Measurements from ENCODE around the gene LASP1. TPM values are rescaled to one million over a fixed set of nuclear protein-coding genes. Genes with fewer than 3 reads are reported as not detected.

The LASP1 gene
- total RNA-seq, 2 donors from 2014 or later: 87.2 to 219 TPM

DNA sequence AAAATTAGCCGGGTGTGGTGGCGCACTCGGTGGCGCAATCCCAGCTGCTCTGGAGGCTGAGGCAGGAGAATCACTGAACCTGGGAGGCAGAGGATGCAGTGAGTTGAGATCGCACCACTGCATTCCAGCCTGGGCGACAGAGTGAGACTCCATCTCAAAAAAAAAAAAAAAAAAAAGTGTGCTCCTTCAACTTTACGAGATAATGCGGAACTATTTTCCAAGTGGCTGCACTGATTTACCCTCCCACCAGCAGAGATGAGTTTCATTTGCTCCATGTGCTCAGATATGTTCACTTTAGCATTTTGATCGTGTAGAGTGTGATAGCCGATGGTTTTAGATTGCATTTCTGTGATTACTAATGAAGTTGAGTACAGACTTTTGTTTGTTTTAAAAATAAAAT lies 35.5 kb downstream of the LASP1 start:
- Histone ChIP-seq H3K9me3 (no peaks in the 10 kb centered on the region), H3K36me3 (peaks cover 13% of the 10 kb centered on the region), H3K27me3 (replicated peaks; ENCODE audit: insufficient read depth) (no peaks in the 10 kb centered on the region), H3K4me3 (no peak overlapping the region), H3K27ac (no peak overlapping the region), H3K4me1 (ENCODE audit: control insufficient read depth in 1 of 2, low read depth in 2 of 2) (peaks cover 29 to 57% of the 10 kb centered on the region in 2 donors)
- ATAC-seq (ENCODE audit: insufficient number of reproducible peaks, low FRiP score, low read depth) (no peak), DNase-seq (ENCODE audit: low spot score) (no peak)
- TF ChIP-seq, protein P1, sequence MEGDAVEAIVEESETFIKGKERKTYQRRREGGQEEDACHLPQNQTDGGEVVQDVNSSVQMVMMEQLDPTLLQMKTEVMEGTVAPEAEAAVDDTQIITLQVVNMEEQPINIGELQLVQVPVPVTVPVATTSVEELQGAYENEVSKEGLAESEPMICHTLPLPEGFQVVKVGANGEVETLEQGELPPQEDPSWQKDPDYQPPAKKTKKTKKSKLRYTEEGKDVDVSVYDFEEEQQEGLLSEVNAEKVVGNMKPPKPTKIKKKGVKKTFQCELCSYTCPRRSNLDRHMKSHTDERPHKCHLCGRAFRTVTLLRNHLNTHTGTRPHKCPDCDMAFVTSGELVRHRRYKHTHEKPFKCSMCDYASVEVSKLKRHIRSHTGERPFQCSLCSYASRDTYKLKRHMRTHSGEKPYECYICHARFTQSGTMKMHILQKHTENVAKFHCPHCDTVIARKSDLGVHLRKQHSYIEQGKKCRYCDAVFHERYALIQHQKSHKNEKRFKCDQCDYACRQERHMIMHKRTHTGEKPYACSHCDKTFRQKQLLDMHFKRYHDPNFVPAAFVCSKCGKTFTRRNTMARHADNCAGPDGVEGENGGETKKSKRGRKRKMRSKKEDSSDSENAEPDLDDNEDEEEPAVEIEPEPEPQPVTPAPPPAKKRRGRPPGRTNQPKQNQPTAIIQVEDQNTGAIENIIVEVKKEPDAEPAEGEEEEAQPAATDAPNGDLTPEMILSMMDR (IDR thresholded peaks at IDR 0.05): no peak

DNA sequence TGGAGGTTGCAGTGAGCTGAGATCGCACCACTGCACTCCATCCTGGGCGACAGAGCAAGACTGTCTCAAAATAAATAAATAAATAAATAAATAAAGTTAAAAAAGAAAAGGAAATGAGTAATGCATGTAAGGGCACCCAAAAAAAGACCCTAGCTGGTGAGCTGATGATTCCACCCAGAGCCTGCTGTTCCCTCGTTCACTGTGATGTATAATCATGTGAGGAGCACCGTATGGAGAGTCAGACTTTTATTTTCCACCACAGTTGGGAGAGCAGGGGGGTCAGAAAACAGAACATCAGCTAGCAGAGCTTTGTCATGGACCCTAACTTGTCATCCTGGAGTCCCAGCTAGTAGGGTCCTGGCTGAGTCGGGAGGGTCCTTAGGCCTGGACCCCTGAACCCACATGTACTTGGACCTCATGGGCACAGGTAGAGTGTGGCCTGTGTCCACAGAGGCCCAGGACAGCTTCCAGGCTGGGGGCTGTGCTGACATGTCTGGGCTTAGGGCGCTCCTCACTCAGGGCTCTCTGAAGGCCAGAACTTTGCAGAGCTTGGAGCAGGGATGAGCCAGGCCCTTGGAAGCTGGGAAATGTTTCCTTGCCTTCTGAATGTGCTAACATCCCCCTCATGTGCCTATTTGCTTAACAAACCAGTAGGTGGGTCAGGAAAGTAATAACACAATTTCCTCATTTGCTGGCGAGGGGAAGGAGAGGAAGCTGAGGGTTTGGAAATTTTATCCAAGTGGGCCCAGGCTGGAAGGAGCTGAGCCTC lies 36.8 kb downstream of the LASP1 start:
- Histone ChIP-seq H3K27ac (peak overlapping the region; percentile 34 to 50), H3K36me3 (peaks cover 13% of the 10 kb centered on the region), H3K4me1 (ENCODE audit: control insufficient read depth in 1 of 2, low read depth in 2 of 2) (peaks cover 18 to 52% of the 10 kb centered on the region in 2 donors), H3K9me3 (no peaks in the 10 kb centered on the region), H3K27me3 (replicated peaks; ENCODE audit: insufficient read depth) (no peaks in the 10 kb centered on the region), H3K4me3 (no peak overlapping the region)
- DNase-seq (ENCODE audit: low spot score) (no peak), ATAC-seq (ENCODE audit: insufficient number of reproducible peaks, low FRiP score, low read depth) (peak; percentile 22)
- TF ChIP-seq, protein P1 (IDR thresholded peaks at IDR 0.05): no peak

DNA sequence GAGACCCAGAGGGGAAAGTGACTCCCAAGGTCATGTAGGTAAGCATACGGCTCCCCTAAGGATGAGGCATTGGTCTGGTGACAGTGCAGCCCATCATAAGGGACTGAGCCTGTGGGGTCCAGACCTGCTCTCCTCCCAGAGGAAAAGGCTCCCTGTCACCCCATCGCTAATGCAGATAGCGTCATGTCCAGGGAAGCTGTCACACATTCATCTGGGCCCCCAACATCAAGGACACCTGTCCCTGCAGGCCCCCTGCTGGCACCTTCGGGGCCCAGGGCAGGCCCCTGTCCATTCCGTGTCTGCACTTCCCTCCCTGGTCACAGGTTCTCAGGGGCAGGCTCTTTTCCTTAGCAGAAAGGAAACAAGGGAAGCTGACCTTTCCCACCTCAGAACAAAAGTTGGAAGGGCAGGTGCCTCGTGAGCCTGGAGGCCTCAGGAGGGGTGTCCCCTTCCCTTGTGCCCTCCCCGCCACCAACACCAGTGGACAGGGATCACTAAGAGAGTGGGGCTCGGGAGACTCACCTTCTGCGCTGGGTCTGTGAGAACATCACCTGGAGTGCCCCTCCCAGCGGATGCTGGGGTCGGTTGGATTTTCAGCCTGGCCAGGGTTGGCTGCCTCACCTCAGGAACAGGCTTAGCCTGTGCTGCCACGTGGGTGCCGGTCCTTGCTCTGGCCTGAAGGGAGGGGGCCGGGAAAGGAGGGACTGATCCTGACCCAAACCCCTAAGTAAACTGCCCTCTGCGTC lies 38.2 kb downstream of the LASP1 start:
- Histone ChIP-seq H3K27me3 (replicated peaks; ENCODE audit: insufficient read depth) (no peaks in the 10 kb centered on the region), H3K27ac (peak overlapping the region; percentile 4 to 45), H3K36me3 (peaks cover 13% of the 10 kb centered on the region), H3K9me3 (no peaks in the 10 kb centered on the region), H3K4me3 (no peak overlapping the region), H3K4me1 (ENCODE audit: control insufficient read depth in 1 of 2, low read depth in 2 of 2) (peaks cover 20 to 54% of the 10 kb centered on the region in 2 donors)
- DNase-seq (ENCODE audit: low spot score) (no peak), ATAC-seq (ENCODE audit: insufficient number of reproducible peaks, low FRiP score, low read depth) (no peak)
- TF ChIP-seq, protein P1 (IDR thresholded peaks at IDR 0.05): no peak

DNA sequence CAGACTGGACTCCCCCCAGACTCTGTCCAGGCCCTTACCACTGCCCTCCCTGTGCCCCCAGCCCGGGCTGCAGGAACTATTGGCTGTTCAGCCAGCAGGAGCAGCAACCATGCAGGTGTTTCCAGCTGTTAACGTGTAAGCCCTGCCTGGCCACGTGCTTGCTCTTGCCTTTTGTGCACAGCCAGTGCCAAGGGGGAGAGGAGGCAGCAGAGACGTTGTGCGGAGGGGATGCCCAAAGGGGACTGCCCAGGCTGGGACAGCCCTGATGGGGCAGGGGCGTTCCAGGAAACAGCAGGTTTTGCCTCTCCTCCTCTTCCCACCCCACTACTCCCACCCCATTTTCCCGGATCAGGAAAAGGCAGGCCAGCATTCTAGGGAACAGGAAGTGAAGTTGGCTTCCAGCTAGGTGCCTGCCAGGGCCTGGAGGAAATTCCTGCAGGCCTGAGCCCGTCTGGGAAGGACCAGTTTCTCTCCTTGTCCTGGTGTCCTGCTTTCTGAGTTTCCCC lies 38.9 kb downstream of the LASP1 start:
- DNase-seq (ENCODE audit: low spot score) (no peak), ATAC-seq (ENCODE audit: insufficient number of reproducible peaks, low FRiP score, low read depth) (no peak)
- Histone ChIP-seq H3K27ac (peak overlapping the region; percentile 4 to 45), H3K36me3 (peaks cover 7% of the 10 kb centered on the region), H3K4me1 (ENCODE audit: control insufficient read depth in 1 of 2, low read depth in 2 of 2) (peaks cover 20 to 54% of the 10 kb centered on the region in 2 donors), H3K4me3 (no peak overlapping the region), H3K9me3 (no peaks in the 10 kb centered on the region), H3K27me3 (replicated peaks; ENCODE audit: insufficient read depth) (no peaks in the 10 kb centered on the region)
- TF ChIP-seq, protein P1 (IDR thresholded peaks at IDR 0.05): no peak

DNA sequence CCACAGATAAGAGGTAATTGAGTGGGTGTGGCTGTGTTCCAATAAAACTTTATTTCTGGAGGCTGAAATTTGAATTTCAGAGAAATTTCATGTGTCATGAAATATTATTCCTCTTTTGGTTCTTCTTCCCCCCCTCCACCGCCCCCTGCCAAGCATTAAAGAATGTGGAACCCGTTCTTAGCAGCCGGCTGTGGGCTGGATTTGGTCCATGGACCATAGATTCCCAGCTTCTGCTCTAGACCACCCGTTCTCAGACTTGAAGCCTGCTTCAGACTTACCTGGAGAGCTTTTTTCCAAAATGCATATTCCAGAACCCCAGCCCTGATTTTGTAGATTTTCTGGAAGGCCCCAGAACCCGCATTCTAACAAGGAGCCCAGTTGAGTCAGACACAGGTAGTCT lies 40.5 kb downstream of the LASP1 start:
- ATAC-seq (ENCODE audit: insufficient number of reproducible peaks, low FRiP score, low read depth) (no peak), DNase-seq (ENCODE audit: low spot score) (no peak)
- peaks cover 14% of the 10 kb centered on the region for H3K36me3 ChIP-seq
- peaks cover 20 to 54% of the 10 kb centered on the region in 2 donors for H3K4me1 ChIP-seq (ENCODE audit: control insufficient read depth in 1 of 2, low read depth in 2 of 2)
- no peak overlapping the region for H3K4me3 ChIP-seq
- no peak overlapping the region for H3K27ac ChIP-seq
- no peaks in the 10 kb centered on the region for H3K9me3 ChIP-seq
- TF ChIP-seq, protein P1 (IDR thresholded peaks at IDR 0.05): no peak
- no peaks in the 10 kb centered on the region for H3K27me3 ChIP-seq (replicated peaks; ENCODE audit: insufficient read depth)
